ENCODE data around the gene CCPG1.

CCPG1 gene

GRCh38 chr15:55357774-55358173 lies 50.4 kb downstream of the CCPG1 start:
- no peaks in the 10 kb centered on the region for H3K9me3 ChIP-seq (ENCODE audit: insufficient read depth, low read depth, low read length)
- no CpG with 5 or more reads among the region's 2 CpGs for WGBS (ENCODE audit: extremely low coverage, insufficient coverage, insufficient read length)

DNA sequence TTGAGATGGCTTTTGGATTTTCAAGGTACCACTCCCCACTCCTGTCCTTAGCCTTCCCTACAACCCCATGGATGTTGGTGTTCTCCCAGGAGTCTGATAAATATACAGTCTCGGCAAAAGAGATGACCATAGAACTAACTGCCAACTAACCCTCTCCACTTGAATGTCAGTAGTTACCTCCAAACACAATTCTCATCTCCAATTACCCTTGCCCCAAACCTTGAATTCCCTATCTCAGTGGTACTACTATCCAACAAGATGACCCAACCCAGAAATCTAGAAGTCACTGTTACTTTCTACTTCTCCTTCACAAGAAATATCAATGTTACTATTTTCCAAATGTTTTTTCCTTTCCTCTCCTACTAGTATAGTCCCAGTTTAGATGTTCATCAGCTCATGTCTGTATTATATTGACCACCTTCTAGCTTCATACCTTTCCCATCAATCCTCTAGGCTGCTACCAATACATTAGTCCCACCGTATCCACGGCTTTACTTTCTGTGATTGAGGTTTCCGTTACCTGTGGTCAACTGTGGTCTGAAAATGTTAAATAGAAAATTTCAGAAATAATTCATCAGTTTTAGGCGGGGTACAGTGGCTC lies 51.1 kb downstream of the CCPG1 start:
- Histone ChIP-seq H4K91ac (ENCODE audit: low read depth, low read length) (no peak overlapping the region), H4K12ac (ENCODE audit: low read depth, low read length) (no peak overlapping the region), H3K23ac (ENCODE audit: low read length) (no peak overlapping the region), H2BK5ac (ENCODE audit: low read depth, low read length, poor library complexity) (no peak overlapping the region), H3K27ac (ENCODE audit: low read depth, low read length) (no peak overlapping the region), H4K8ac (ENCODE audit: low read depth, low read length) (no peak overlapping the region), H2BK12ac (ENCODE audit: low read length) (no peak overlapping the region), H3K79me1 (ENCODE audit: low read length) (no peaks in the 10 kb centered on the region), H3K9ac (ENCODE audit: low read length) (no peak overlapping the region), H3K4ac (ENCODE audit: low read depth, low read length) (no peak overlapping the region), H2AK5ac (ENCODE audit: low read length) (no peak overlapping the region), H3K9me3 (ENCODE audit: insufficient read depth, low read depth, low read length) (no peaks in the 10 kb centered on the region), H3K4me1 (ENCODE audit: control insufficient read depth in 1 of 2, insufficient read depth in 2 of 2, low read length in 2 of 2) (no peaks in the 10 kb centered on the region), H3K18ac (ENCODE audit: low read length) (no peak overlapping the region), H3K14ac (ENCODE audit: low read length) (no peak overlapping the region), H3K4me3 (ENCODE audit: low read depth, low read length) (no peak overlapping the region), H3K36me3 (ENCODE audit: control insufficient read depth in 1 of 2, insufficient read depth in 2 of 2, low read length in 2 of 2) (no peaks in the 10 kb centered on the region), H3K79me2 (ENCODE audit: control insufficient read depth, insufficient read depth, low read length, poor library complexity) (no peaks in the 10 kb centered on the region), H3K4me2 (ENCODE audit: low read length) (no peak overlapping the region), H2BK120ac (ENCODE audit: insufficient read depth, low read length, poor library complexity) (no peak overlapping the region), H3K27me3 (ENCODE audit: insufficient read depth, low read length) (no peaks in the 10 kb centered on the region), H2AFZ (ENCODE audit: insufficient read depth, low read length, poor library complexity) (no peak overlapping the region)
- DNase-seq, result no peak
- no CpG with 5 or more reads among the region's 5 CpGs for WGBS (ENCODE audit: extremely low coverage, insufficient coverage, insufficient read length)

More at GRCh38 chr15:55357774-55358173, 50.4 kb downstream of the CCPG1 start:
- Histone ChIP-seq H2AK5ac (ENCODE audit: low read length) (no peak overlapping the region), H3K4me2 (ENCODE audit: low read length) (no peak overlapping the region), H3K14ac (ENCODE audit: low read length) (no peak overlapping the region), H4K91ac (ENCODE audit: low read depth, low read length) (no peak overlapping the region), H2BK12ac (ENCODE audit: low read length) (no peak overlapping the region), H3K23ac (ENCODE audit: low read length) (no peak overlapping the region), H3K18ac (ENCODE audit: low read length) (no peak overlapping the region), H3K79me2 (ENCODE audit: control insufficient read depth, insufficient read depth, low read length, poor library complexity) (no peaks in the 10 kb centered on the region), H3K4ac (ENCODE audit: low read depth, low read length) (no peak overlapping the region), H3K27ac (ENCODE audit: low read depth, low read length) (no peak overlapping the region), H2BK5ac (ENCODE audit: low read depth, low read length, poor library complexity) (no peak overlapping the region), H3K4me3 (ENCODE audit: low read depth, low read length) (no peak overlapping the region), H4K12ac (ENCODE audit: low read depth, low read length) (no peak overlapping the region), H2BK120ac (ENCODE audit: insufficient read depth, low read length, poor library complexity) (no peak overlapping the region), H2AFZ (ENCODE audit: insufficient read depth, low read length, poor library complexity) (no peak overlapping the region), H3K79me1 (ENCODE audit: low read length) (no peaks in the 10 kb centered on the region), H3K4me1 (ENCODE audit: control insufficient read depth in 1 of 2, insufficient read depth in 2 of 2, low read length in 2 of 2) (no peaks in the 10 kb centered on the region), H4K8ac (ENCODE audit: low read depth, low read length) (no peak overlapping the region), H3K27me3 (ENCODE audit: insufficient read depth, low read length) (no peaks in the 10 kb centered on the region), H3K9ac (ENCODE audit: low read length) (no peak overlapping the region), H3K36me3 (ENCODE audit: control insufficient read depth in 1 of 2, insufficient read depth in 2 of 2, low read length in 2 of 2) (no peaks in the 10 kb centered on the region)
- no peak for DNase-seq

GRCh38 chr15:55353025-55353424 lies 55.1 kb downstream of the CCPG1 start:
- H3K18ac ChIP-seq (ENCODE audit: low read length), result no peak overlapping the region
- H3K4me2 ChIP-seq (ENCODE audit: low read length), result no peak overlapping the region
- H2BK12ac ChIP-seq (ENCODE audit: low read length), result no peak overlapping the region
- H4K12ac ChIP-seq (ENCODE audit: low read depth, low read length), result no peak overlapping the region
- H3K4ac ChIP-seq (ENCODE audit: low read depth, low read length), result no peak overlapping the region
- no peak overlapping the region for H3K9ac ChIP-seq (ENCODE audit: low read length)
- H2AFZ ChIP-seq (ENCODE audit: insufficient read depth, low read length, poor library complexity), result no peak overlapping the region
- H3K9me3 ChIP-seq (ENCODE audit: insufficient read depth, low read depth, low read length), result no peaks in the 10 kb centered on the region
- no peaks in the 10 kb centered on the region for H3K4me1 ChIP-seq (ENCODE audit: control insufficient read depth in 1 of 2, insufficient read depth in 2 of 2, low read length in 2 of 2)
- no peak overlapping the region for H3K23ac ChIP-seq (ENCODE audit: low read length)
- no peak for DNase-seq
- no peaks in the 10 kb centered on the region for H3K36me3 ChIP-seq (ENCODE audit: control insufficient read depth in 1 of 2, insufficient read depth in 2 of 2, low read length in 2 of 2)
- H2AK5ac ChIP-seq (ENCODE audit: low read length), result no peak overlapping the region
- no peak overlapping the region for H2BK120ac ChIP-seq (ENCODE audit: insufficient read depth, low read length, poor library complexity)
- no peak overlapping the region for H3K14ac ChIP-seq (ENCODE audit: low read length)
- no peak overlapping the region for H3K4me3 ChIP-seq (ENCODE audit: low read depth, low read length)
- H3K27ac ChIP-seq (ENCODE audit: low read depth, low read length), result no peak overlapping the region
- H2BK5ac ChIP-seq (ENCODE audit: low read depth, low read length, poor library complexity), result no peak overlapping the region
- no peaks in the 10 kb centered on the region for H3K79me2 ChIP-seq (ENCODE audit: control insufficient read depth, insufficient read depth, low read length, poor library complexity)
- no peaks in the 10 kb centered on the region for H3K27me3 ChIP-seq (ENCODE audit: insufficient read depth, low read length)
- no peaks in the 10 kb centered on the region for H3K79me1 ChIP-seq (ENCODE audit: low read length)
- H4K8ac ChIP-seq (ENCODE audit: low read depth, low read length), result no peak overlapping the region
- no peak overlapping the region for H4K91ac ChIP-seq (ENCODE audit: low read depth, low read length)
- WGBS (ENCODE audit: extremely low coverage, insufficient coverage, insufficient read length), result no CpG with 5 or more reads among the region's 2 CpGs

DNA sequence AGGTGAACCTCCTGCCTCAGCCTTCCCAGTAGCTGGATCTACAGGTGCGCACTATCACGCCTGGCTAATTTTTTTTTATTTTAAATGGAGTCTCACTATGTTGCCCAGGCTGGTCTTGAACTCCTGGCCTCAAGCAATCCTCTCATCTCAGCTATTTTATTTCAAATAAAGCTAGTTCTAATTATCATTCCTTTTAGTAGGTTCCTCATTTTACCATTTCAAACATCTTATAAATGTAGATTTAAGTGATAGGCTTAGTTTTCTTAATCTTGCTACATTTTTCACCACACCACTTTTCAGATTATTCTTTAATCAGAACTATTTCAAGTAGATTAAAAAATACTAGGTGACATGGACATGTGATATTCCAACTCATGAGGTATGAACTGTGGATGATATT lies 58.9 kb downstream of the CCPG1 start:
- H3K14ac ChIP-seq (ENCODE audit: low read length), result no peak overlapping the region
- H3K9ac ChIP-seq (ENCODE audit: low read length), result no peak overlapping the region
- no peak overlapping the region for H3K18ac ChIP-seq (ENCODE audit: low read length)
- H2BK120ac ChIP-seq (ENCODE audit: insufficient read depth, low read length, poor library complexity), result no peak overlapping the region
- no peaks in the 10 kb centered on the region for H3K36me3 ChIP-seq (ENCODE audit: control insufficient read depth in 1 of 2, insufficient read depth in 2 of 2, low read length in 2 of 2)
- H3K4me2 ChIP-seq (ENCODE audit: low read length), result no peak overlapping the region
- no peak overlapping the region for H2BK5ac ChIP-seq (ENCODE audit: low read depth, low read length, poor library complexity)
- no peaks in the 10 kb centered on the region for H3K79me2 ChIP-seq (ENCODE audit: control insufficient read depth, insufficient read depth, low read length, poor library complexity)
- no peak overlapping the region for H2AK5ac ChIP-seq (ENCODE audit: low read length)
- H3K27me3 ChIP-seq (ENCODE audit: insufficient read depth, low read length), result no peaks in the 10 kb centered on the region
- H4K12ac ChIP-seq (ENCODE audit: low read depth, low read length), result no peak overlapping the region
- no CpG with 5 or more reads among the region's 2 CpGs for WGBS (ENCODE audit: extremely low coverage, insufficient coverage, insufficient read length)
- H3K23ac ChIP-seq (ENCODE audit: low read length), result no peak overlapping the region
- H3K4me1 ChIP-seq (ENCODE audit: control insufficient read depth in 1 of 2, insufficient read depth in 2 of 2, low read length in 2 of 2), result no peaks in the 10 kb centered on the region
- H3K4me3 ChIP-seq (ENCODE audit: low read depth, low read length), result no peak overlapping the region
- H4K91ac ChIP-seq (ENCODE audit: low read depth, low read length), result no peak overlapping the region
- no peak overlapping the region for H3K27ac ChIP-seq (ENCODE audit: low read depth, low read length)
- no peak overlapping the region for H2BK12ac ChIP-seq (ENCODE audit: low read length)
- no peaks in the 10 kb centered on the region for H3K79me1 ChIP-seq (ENCODE audit: low read length)
- H2AFZ ChIP-seq (ENCODE audit: insufficient read depth, low read length, poor library complexity), result no peak overlapping the region
- no peak for DNase-seq
- H3K9me3 ChIP-seq (ENCODE audit: insufficient read depth, low read depth, low read length), result no peaks in the 10 kb centered on the region
- no peak overlapping the region for H3K4ac ChIP-seq (ENCODE audit: low read depth, low read length)
- no peak overlapping the region for H4K8ac ChIP-seq (ENCODE audit: low read depth, low read length)
